Astrocyte (in vitro differentiated cells and primary cell): ENCODE measurements around the gene IL12RB1. TPM values are rescaled to one million over a fixed set of nuclear protein-coding genes. Genes with fewer than 3 reads are reported as not detected.
"Not testable (repeated sequence)": the region's sequence is repeated elsewhere in the genome, so short reads cannot be mapped to it uniquely, and the experiment has no call there.

Experiments
- DNase-seq: peaks from one replicate; pipeline ENCODE4 v3.0.0-alpha.2; 2010; ENCODE audit warnings: low read depth
- FAIRE-seq: peaks from 2 replicates; lab custom pipeline; 2011; peaks lifted over from hg19 to GRCh38; lab: Jason Lieb, UNC
- H2AFZ ChIP-seq: 2 replicates; pipeline ENCODE4 v1.6.0; 2012; ENCODE audit warnings: low read depth, low read length, inconsistent platforms
- H3K27ac ChIP-seq: 2 replicates; pipeline ENCODE4 v1.5.1; 2011; ENCODE audit warnings: low read depth, low read length, inconsistent platforms
- H3K27me3 ChIP-seq: 2 replicates; pipeline ENCODE4 v1.6.0; 2011; ENCODE audit warnings: low read length, inconsistent platforms; ENCODE audit not compliant: insufficient read depth
- H3K36me3 ChIP-seq: 2 replicates; pipeline ENCODE4 v1.5.1; 2011; ENCODE audit warnings: low read length, inconsistent platforms; ENCODE audit not compliant: insufficient read depth
- H3K4me1 ChIP-seq: 2 replicates; pipeline ENCODE4 v1.5.1; 2011; ENCODE audit warnings: low read length, inconsistent platforms; ENCODE audit not compliant: insufficient read depth
- H3K4me2 ChIP-seq: 2 replicates; pipeline ENCODE4 v1.6.0; 2012; ENCODE audit warnings: low read length, inconsistent platforms
- H3K4me3 ChIP-seq: 2 replicates; pipeline ENCODE4 v1.5.1; 2011; ENCODE audit warnings: low read depth, mild to moderate bottlenecking, low read length, inconsistent platforms; ENCODE audit not compliant: insufficient read depth
- H3K79me2 ChIP-seq: 2 replicates; pipeline ENCODE4 v1.6.0; 2012; ENCODE audit warnings: mild to moderate bottlenecking, low read length, inconsistent platforms; ENCODE audit not compliant: insufficient read depth
- H3K9ac ChIP-seq: 2 replicates; pipeline ENCODE4 v1.6.0; 2012; ENCODE audit warnings: mild to moderate bottlenecking, low read length, inconsistent platforms
- H3K9me3 ChIP-seq: 2 replicates; pipeline ENCODE4 v1.5.1; 2012; ENCODE audit warnings: low read depth, mild to moderate bottlenecking, low read length, inconsistent platforms; ENCODE audit not compliant: insufficient read depth
- H4K20me1 ChIP-seq: 2 replicates; pipeline ENCODE4 v1.6.0; 2012; ENCODE audit warnings: low read length, inconsistent platforms; ENCODE audit not compliant: insufficient read depth
- H3K27ac Mint-ChIP-seq: one replicate; pipeline ENCODE4 v1.8.0; 2021; ENCODE audit warnings: mild to moderate bottlenecking, mixed read lengths; ENCODE audit not compliant: unreplicated experiment
- H3K27me3 Mint-ChIP-seq: one replicate; pipeline ENCODE4 v1.8.0; 2021; ENCODE audit warnings: low read depth, mixed read lengths; ENCODE audit not compliant: unreplicated experiment
- H3K36me3 Mint-ChIP-seq: one replicate; pipeline ENCODE4 v1.8.0; 2021; ENCODE audit warnings: low read depth, mixed read lengths; ENCODE audit not compliant: unreplicated experiment
- H3K4me1 Mint-ChIP-seq: one replicate; pipeline ENCODE4 v1.8.0; 2021; ENCODE audit warnings: low read depth, mixed read lengths; ENCODE audit not compliant: unreplicated experiment
- H3K4me3 Mint-ChIP-seq: one replicate; pipeline ENCODE4 v1.8.0; 2021; ENCODE audit warnings: mild to moderate bottlenecking, moderate library complexity, mixed read lengths; ENCODE audit not compliant: unreplicated experiment
- H3K9me3 Mint-ChIP-seq: one replicate; pipeline ENCODE4 v1.8.0; 2021; ENCODE audit warnings: mild to moderate bottlenecking, mixed read lengths; ENCODE audit not compliant: unreplicated experiment
- CTCF ChIP-seq: IDR thresholded peaks from 2 replicates; pipeline ENCODE4 v1.5.1; 2011; ENCODE audit warnings: low read depth, mild to moderate bottlenecking, inconsistent platforms, low read length, moderate library complexity; ENCODE audit not compliant: insufficient read depth
- EZH2 ChIP-seq: IDR thresholded peaks from 2 replicates; pipeline ENCODE4 v1.6.1; 2012; ENCODE audit warnings: mild to moderate bottlenecking, low read length, inconsistent platforms; ENCODE audit not compliant: insufficient read depth
- total RNA-seq: library from RNA; stranded (reverse); gene quantifications from 2 replicates; pipeline ENCODE4 v1.2.1, GENCODE V29; 2021

IL12RB1 gene
- total RNA-seq, 1 donor from 2014 or later: 0.07 TPM

DNA sequence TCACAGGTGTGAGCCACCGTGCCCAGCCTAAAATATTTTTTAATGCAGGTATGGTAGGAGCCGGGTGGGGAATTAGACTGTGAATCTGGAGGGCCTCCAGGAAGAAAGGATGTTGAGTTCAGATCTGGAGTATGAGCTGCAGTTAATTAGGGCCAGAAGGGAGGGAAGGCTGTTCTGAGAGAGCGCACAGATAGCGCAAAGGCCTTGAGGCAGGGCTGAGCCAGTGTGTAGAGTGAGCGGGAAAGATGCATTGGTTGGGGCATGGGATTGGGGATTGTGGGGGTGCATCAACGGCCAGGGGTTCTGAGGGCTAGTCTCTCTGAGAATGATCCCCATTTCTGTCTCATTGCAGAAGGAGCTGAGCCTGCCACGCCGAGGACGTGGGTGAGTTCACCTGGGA lies 20.5 kb upstream of the IL12RB1 start:
- no peaks in the 10 kb centered on the region for H3K36me3 Mint-ChIP-seq
- no peaks in the 10 kb centered on the region for H3K36me3 ChIP-seq
- TF ChIP-seq EZH2 (no peak), CTCF (no peak)
- DNase-seq: no peak
- no peak overlapping the region for H3K9ac ChIP-seq
- H4K20me1 ChIP-seq: no peaks in the 10 kb centered on the region
- H3K9me3 ChIP-seq: no peaks in the 10 kb centered on the region
- peaks cover 16% of the 10 kb centered on the region for H3K4me1 ChIP-seq
- no peak overlapping the region for H3K4me3 ChIP-seq
- FAIRE-seq: no peak
- H3K4me2 ChIP-seq: no peak overlapping the region
- H3K27me3 ChIP-seq: peaks cover 13% of the 10 kb centered on the region
- H3K27ac ChIP-seq: no peak overlapping the region
- peaks cover 8% of the 10 kb centered on the region for H3K27me3 Mint-ChIP-seq
- H3K79me2 ChIP-seq: no peaks in the 10 kb centered on the region
- H3K4me1 Mint-ChIP-seq: no peaks in the 10 kb centered on the region
- H3K9me3 Mint-ChIP-seq: no peaks in the 10 kb centered on the region
- no peak overlapping the region for H3K27ac Mint-ChIP-seq
- peak overlapping the region; percentile 10 for H3K4me3 Mint-ChIP-seq
- no peak overlapping the region for H2AFZ ChIP-seq

- H3K36me3 Mint-ChIP-seq, H3K79me2 ChIP-seq, H3K4me2 ChIP-seq, DNase-seq, H3K36me3 ChIP-seq, H3K9me3 Mint-ChIP-seq, H3K9me3 ChIP-seq, H3K27ac Mint-ChIP-seq, H3K4me3 Mint-ChIP-seq, FAIRE-seq, H2AFZ ChIP-seq, H3K4me3 ChIP-seq, H3K27ac ChIP-seq, H3K4me1 Mint-ChIP-seq, H3K9ac ChIP-seq, H4K20me1 ChIP-seq: not testable (repeated sequence)
- peaks cover 11% of the 10 kb centered on the region for H3K27me3 ChIP-seq
- peaks cover 12% of the 10 kb centered on the region for H3K27me3 Mint-ChIP-seq
- peaks cover 13% of the 10 kb centered on the region for H3K4me1 ChIP-seq
Measured at GRCh38 chr19:18105259-18105658, 18.5 kb upstream of the IL12RB1 start.

GRCh38 chr19:18104793-18105131 lies 18.0 kb upstream of the IL12RB1 start:
- Mint-ChIP-seq H3K4me1 (no peaks in the 10 kb centered on the region), H3K27ac (no peak overlapping the region), H3K27me3 (peaks cover 13% of the 10 kb centered on the region), H3K36me3 (no peaks in the 10 kb centered on the region), H3K9me3 (no peaks in the 10 kb centered on the region), H3K4me3 (peak overlapping the region; percentile 75)
- Histone ChIP-seq H3K79me2 (no peaks in the 10 kb centered on the region), H3K27me3 (peaks cover 12% of the 10 kb centered on the region), H3K9me3 (no peaks in the 10 kb centered on the region), H4K20me1 (peaks cover under 1% of the 10 kb centered on the region), H3K9ac (peak overlapping the region; percentile 68), H2AFZ (peak overlapping the region; percentile 95), H3K4me2 (peak overlapping the region; percentile 93), H3K4me1 (peaks cover 9% of the 10 kb centered on the region), H3K27ac (no peak overlapping the region), H3K36me3 (no peaks in the 10 kb centered on the region), H3K4me3 (peak overlapping the region; percentile 58)
- FAIRE-seq (no peak), DNase-seq (no peak)
- TF ChIP-seq EZH2: no peak
- no peak for TF ChIP-seq CTCF
